LNCAP (cell line): ENCODE measurements around the gene PLA2G5.

Source experiments
- CTCF ChIP-seq: fragments of 450-650 bp; IDR thresholded peaks from 2 replicates; pipeline ENCODE4 v1.5.1; 2017; ENCODE audit warnings: mild to moderate bottlenecking

PLA2G5 gene

GRCh38 chr1:20126806-20127440, 56.9 kb downstream of the PLA2G5 start:
- no peak for TF ChIP-seq CTCF

- no peak for TF ChIP-seq CTCF
Observed at GRCh38 chr1:20134995-20135394, 65.0 kb downstream of the PLA2G5 start.

GRCh38 chr1:20136249-20136648, 66.3 kb downstream of the PLA2G5 start:
- TF ChIP-seq CTCF = no peak

- TF ChIP-seq CTCF = no peak
Observed at GRCh38 chr1:20137055-20137454, 67.1 kb downstream of the PLA2G5 start.

- no peak for TF ChIP-seq CTCF
Observed at GRCh38 chr1:20137604-20138003, 67.6 kb downstream of the PLA2G5 start.

GRCh38 chr1:20138346-20138745, 68.4 kb downstream of the PLA2G5 start:
- no peak for TF ChIP-seq CTCF

- no peak for TF ChIP-seq CTCF
Observed at GRCh38 chr1:20138961-20139550, 69.1 kb downstream of the PLA2G5 start, which contains the start of gene PLA2G2F. TSS of gene PLA2G2F (plus strand) at chr1:20139323. CDS start at chr1:20139428, 105 bp downstream.
